ENCODE data around the gene MAST4. TPM values are rescaled to one million over a fixed set of nuclear protein-coding genes. Genes with fewer than 3 reads are reported as not detected.

The MAST4 gene
- total RNA-seq, 1 donor from 2014 or later = 11.3 TPM

GRCh38 chr5:67094476-67095300, 498.5 kb downstream of the MAST4 start:
- no peaks in the 10 kb centered on the region for H3K36me3 Mint-ChIP-seq (ENCODE audit: low read depth)
- DNase-seq (ENCODE audit: low spot score) = no peak
- no peaks in the 10 kb centered on the region for H3K9me3 Mint-ChIP-seq (ENCODE audit: low read depth)
- TF ChIP-seq, protein P1, sequence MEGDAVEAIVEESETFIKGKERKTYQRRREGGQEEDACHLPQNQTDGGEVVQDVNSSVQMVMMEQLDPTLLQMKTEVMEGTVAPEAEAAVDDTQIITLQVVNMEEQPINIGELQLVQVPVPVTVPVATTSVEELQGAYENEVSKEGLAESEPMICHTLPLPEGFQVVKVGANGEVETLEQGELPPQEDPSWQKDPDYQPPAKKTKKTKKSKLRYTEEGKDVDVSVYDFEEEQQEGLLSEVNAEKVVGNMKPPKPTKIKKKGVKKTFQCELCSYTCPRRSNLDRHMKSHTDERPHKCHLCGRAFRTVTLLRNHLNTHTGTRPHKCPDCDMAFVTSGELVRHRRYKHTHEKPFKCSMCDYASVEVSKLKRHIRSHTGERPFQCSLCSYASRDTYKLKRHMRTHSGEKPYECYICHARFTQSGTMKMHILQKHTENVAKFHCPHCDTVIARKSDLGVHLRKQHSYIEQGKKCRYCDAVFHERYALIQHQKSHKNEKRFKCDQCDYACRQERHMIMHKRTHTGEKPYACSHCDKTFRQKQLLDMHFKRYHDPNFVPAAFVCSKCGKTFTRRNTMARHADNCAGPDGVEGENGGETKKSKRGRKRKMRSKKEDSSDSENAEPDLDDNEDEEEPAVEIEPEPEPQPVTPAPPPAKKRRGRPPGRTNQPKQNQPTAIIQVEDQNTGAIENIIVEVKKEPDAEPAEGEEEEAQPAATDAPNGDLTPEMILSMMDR (IDR thresholded peaks at IDR 0.05) = no peak
- H3K27ac Mint-ChIP-seq (ENCODE audit: unreplicated experiment) = peak overlapping the region; percentile 77
- H3K4me3 Mint-ChIP-seq (ENCODE audit: unreplicated experiment) = no peak overlapping the region
- H3K4me1 Mint-ChIP-seq (ENCODE audit: low read depth) = peaks cover 36% of the 10 kb centered on the region
- no peaks in the 10 kb centered on the region for H3K27me3 Mint-ChIP-seq (ENCODE audit: low read depth)

DNA sequence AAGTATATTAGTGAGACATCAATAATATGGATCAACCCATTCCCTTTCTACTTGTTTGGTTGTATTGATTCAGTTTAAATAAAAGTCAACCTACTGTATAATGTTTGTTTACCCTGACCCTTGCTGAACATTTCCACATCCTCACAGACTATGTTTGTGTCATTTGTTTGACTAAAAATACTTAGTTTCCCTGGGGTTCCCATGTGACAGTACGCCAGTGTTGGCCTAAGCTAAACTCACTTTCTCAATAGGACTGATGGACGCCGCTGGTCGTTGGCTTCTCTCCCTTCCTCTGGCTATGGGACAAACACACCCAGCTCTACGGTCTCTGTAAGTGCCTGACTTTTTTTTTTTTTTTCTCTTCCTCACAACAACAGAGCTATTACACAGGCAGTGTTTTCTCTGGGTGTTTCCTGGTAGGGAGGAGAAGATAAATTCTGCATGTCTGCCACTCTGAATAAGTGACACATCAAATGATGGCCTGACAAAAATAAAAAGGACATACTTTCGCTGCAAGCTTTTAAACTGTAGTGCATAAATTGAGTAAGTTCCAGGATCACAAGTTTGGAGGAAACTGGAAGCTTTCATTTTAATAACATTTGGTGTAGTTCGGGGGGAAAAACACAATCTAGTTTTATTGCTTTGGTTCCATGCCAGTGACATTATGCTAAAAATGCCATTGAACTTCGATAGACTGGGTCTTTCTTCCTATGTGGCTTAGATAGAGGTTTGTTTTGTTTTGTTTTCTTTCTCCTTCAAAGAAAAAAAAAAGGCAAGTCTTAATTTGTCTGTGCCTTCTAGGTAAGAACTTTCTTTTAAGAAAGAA, 499.4 kb downstream of the MAST4 start:
- no peak for DNase-seq (ENCODE audit: low spot score)
- Mint-ChIP-seq H3K4me1 (ENCODE audit: low read depth) (peaks cover 36% of the 10 kb centered on the region), H3K36me3 (ENCODE audit: low read depth) (no peaks in the 10 kb centered on the region)

DNA sequence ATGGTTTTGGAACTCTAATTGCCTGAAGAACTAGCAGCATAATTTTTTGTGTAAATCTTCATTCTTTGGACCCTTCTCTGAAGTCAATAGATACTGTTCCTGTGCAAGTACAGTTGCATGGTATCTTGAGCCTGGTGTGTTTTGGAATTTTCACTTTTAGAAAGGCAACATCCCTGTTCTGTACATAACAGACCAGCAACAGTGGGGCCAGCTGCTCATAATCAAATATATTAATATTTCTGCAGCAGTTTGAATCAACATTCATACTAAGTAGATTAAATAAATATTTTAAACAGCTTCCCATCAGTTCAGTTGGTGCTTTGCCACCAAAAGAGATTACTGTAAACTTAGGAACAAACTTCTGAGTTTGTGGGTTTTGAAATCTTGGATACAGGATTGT, 502.5 kb downstream of the MAST4 start:
- peaks cover 24% of the 10 kb centered on the region for H3K4me1 Mint-ChIP-seq (ENCODE audit: low read depth)
- DNase-seq (ENCODE audit: low spot score) = no peak
- no peaks in the 10 kb centered on the region for H3K27me3 Mint-ChIP-seq (ENCODE audit: low read depth)
- no peaks in the 10 kb centered on the region for H3K9me3 Mint-ChIP-seq (ENCODE audit: low read depth)
- TF ChIP-seq, protein P1 (IDR thresholded peaks at IDR 0.05) = no peak
- H3K4me3 Mint-ChIP-seq (ENCODE audit: unreplicated experiment) = no peak overlapping the region
- peaks cover 3% of the 10 kb centered on the region for H3K36me3 Mint-ChIP-seq (ENCODE audit: low read depth)
- H3K27ac Mint-ChIP-seq (ENCODE audit: unreplicated experiment) = no peak overlapping the region

More for the DNA sequence above, 499.4 kb downstream of the MAST4 start:
- H3K27me3 Mint-ChIP-seq (ENCODE audit: low read depth) = no peaks in the 10 kb centered on the region
- no peaks in the 10 kb centered on the region for H3K9me3 Mint-ChIP-seq (ENCODE audit: low read depth)
- TF ChIP-seq, protein P1 (IDR thresholded peaks at IDR 0.05) = no peak
- peak overlapping the region; percentile 77 for H3K27ac Mint-ChIP-seq (ENCODE audit: unreplicated experiment)
- H3K4me3 Mint-ChIP-seq (ENCODE audit: unreplicated experiment) = no peak overlapping the region

GRCh38 chr5:67100301-67100700, 504.1 kb downstream of the MAST4 start:
- TF ChIP-seq, protein P1 (IDR thresholded peaks at IDR 0.05) = no peak
- DNase-seq (ENCODE audit: low spot score) = no peak
- Mint-ChIP-seq H3K36me3 (ENCODE audit: low read depth) (peaks cover 5% of the 10 kb centered on the region), H3K4me1 (ENCODE audit: low read depth) (peaks cover 11% of the 10 kb centered on the region), H3K27ac (ENCODE audit: unreplicated experiment) (no peak overlapping the region), H3K9me3 (ENCODE audit: low read depth) (no peaks in the 10 kb centered on the region), H3K4me3 (ENCODE audit: unreplicated experiment) (no peak overlapping the region), H3K27me3 (ENCODE audit: low read depth) (no peaks in the 10 kb centered on the region)

DNA sequence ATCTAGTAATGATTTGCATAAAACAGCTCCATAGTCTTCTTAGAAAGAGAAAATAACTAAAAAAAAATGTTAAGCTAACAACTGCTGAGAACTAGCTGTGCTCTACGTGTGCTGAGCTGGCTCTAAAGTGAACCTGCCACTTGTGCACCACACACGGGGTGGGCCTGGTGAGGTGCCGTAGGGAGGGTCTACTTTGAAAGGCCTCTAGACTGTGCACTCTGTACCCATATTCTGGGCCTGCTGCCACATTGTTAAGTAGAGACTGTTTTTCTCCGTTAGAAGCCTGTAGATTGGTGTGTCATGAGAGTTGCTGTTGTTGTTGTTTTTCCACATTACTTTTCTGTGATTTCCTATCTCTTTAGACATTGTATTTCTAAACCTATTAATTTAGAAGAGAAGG, 506.5 kb downstream of the MAST4 start:
- no peak overlapping the region for H3K27ac Mint-ChIP-seq (ENCODE audit: unreplicated experiment)
- no peaks in the 10 kb centered on the region for H3K4me1 Mint-ChIP-seq (ENCODE audit: low read depth)
- TF ChIP-seq, protein P1 (IDR thresholded peaks at IDR 0.05) = no peak
- H3K27me3 Mint-ChIP-seq (ENCODE audit: low read depth) = no peaks in the 10 kb centered on the region
- DNase-seq (ENCODE audit: low spot score) = no peak
- H3K36me3 Mint-ChIP-seq (ENCODE audit: low read depth) = peaks cover 10% of the 10 kb centered on the region
- no peak overlapping the region for H3K4me3 Mint-ChIP-seq (ENCODE audit: unreplicated experiment)
- no peaks in the 10 kb centered on the region for H3K9me3 Mint-ChIP-seq (ENCODE audit: low read depth)
